SH-SY5Y (cell line): ENCODE results near the gene NHLRC2.

Experiments
- GATA2 ChIP-seq: IDR thresholded peaks from 2 replicates; pipeline ENCODE4 v1.6.1; 2011; ENCODE audit warnings: mild to moderate bottlenecking, low read depth, low read length
- GATA3 ChIP-seq: IDR thresholded peaks from 2 replicates; pipeline ENCODE4 v1.6.1; 2011; ENCODE audit warnings: low read depth, mild to moderate bottlenecking, low read length, moderate library complexity

- TF ChIP-seq GATA3, result no peak
- TF ChIP-seq GATA2, result no peak
Measured at GRCh38 chr10:113806503-113806902, 48.0 kb upstream of the NHLRC2 start.
